Endothelial cell of umbilical vein (primary cell): Measurements from ENCODE around the gene FDX1. TPM values are rescaled to one million over a fixed set of nuclear protein-coding genes. Genes with fewer than 3 reads are reported as not detected.

Source experiments
- BruUV-seq: library from RNA; stranded (reverse); fragments of 400-500 nt; replicated peaks from 2 replicates; lab custom pipeline; 2021; lab: Mats Ljungman, UMichigan
- CTCF ChIA-PET: fragments of 300-600, 350-600 bp; sonication (Branson Sonifier 250); formaldehyde crosslinking; loops from one replicate; lab custom pipeline; 2021; ENCODE audit warnings: antibody characterized with exemption, inconsistent platforms; lab: Charles Lee
- POLR2A ChIA-PET: fragments of 300-600, 350-600 bp; sonication (Branson Sonifier 250); formaldehyde crosslinking; loops from one replicate; lab custom pipeline; 2021; ENCODE audit warnings: antibody characterized with exemption, inconsistent platforms; lab: Charles Lee
- DNase-seq: peaks from one replicate; pipeline ENCODE4 v3.0.0-alpha.2; 2011; ENCODE audit warnings: low read depth, low spot score
- FAIRE-seq: peaks from 2 replicates; lab custom pipeline; 2011; peaks lifted over from hg19 to GRCh38; lab: Jason Lieb, UNC
- H2AFZ ChIP-seq: 2 replicates; pipeline ENCODE4 v1.6.0; 2012; ENCODE audit warnings: low read depth, low read length, control low read depth, inconsistent platforms
- H3K27ac ChIP-seq: 2 replicates; pipeline ENCODE4 v1.5.1; 2011; ENCODE audit warnings: low read depth, mild to moderate bottlenecking, control low read depth, low read length, moderate library complexity; ENCODE audit not compliant: insufficient read depth
- H3K27me3 ChIP-seq, 2 experiments: 2 replicates each; pipeline versions ENCODE4 v1.6.0 to v1.6.1; 2011; ENCODE audit warnings: low read length in 2 of 2, mixed read lengths in 1 of 2; ENCODE audit not compliant: control insufficient read depth in 2 of 2, insufficient read depth in 2 of 2
- H3K36me3 ChIP-seq, 2 experiments: 2 replicates in 1 of 2; 3 replicates in 1 of 2; pipeline ENCODE4 v1.5.1; 2011; ENCODE audit warnings: low read length in 2 of 2, mild to moderate bottlenecking in 1 of 2, moderate library complexity in 1 of 2; ENCODE audit not compliant: control insufficient read depth in 2 of 2, insufficient read depth in 2 of 2; ENCODE audit errors: extremely low read depth in 1 of 2
- H3K4me1 ChIP-seq: 3 replicates; pipeline ENCODE4 v1.5.1; 2011; ENCODE audit warnings: mild to moderate bottlenecking, low read length; ENCODE audit not compliant: control insufficient read depth, insufficient read depth; ENCODE audit errors: extremely low read depth
- H3K4me2 ChIP-seq: 2 replicates; pipeline ENCODE4 v1.6.1; 2011; ENCODE audit warnings: low read length, control low read depth, mixed read lengths; ENCODE audit not compliant: insufficient read depth
- H3K4me3 ChIP-seq, 3 experiments: fragments of 200-600 bp in 1 of 3; sonication (generic), shearing (Covaris generic) in 1 of 3; replicated peaks in 1 of 3; 2 replicates each; pipeline ENCODE4 v1.5.1; 2011 to 2016; ENCODE audit warnings: control low read depth in 3 of 3, low read length in 3 of 3, mild to moderate bottlenecking in 2 of 3, inconsistent platforms in 1 of 3, low read depth in 1 of 3, moderate library complexity in 1 of 3; ENCODE audit not compliant: insufficient read depth in 1 of 3
- H3K79me2 ChIP-seq: 2 replicates; pipeline ENCODE4 v1.6.0; 2012; ENCODE audit warnings: low read length, inconsistent platforms; ENCODE audit not compliant: control insufficient read depth, insufficient read depth
- H3K9ac ChIP-seq: replicated peaks from 2 replicates; pipeline ENCODE3; 2011; ENCODE audit warnings: low read length, control low read depth; ENCODE audit not compliant: insufficient read depth; ENCODE audit errors: extremely low read depth
- H3K9me1 ChIP-seq: replicated peaks from 3 replicates; pipeline ENCODE4 v1.6.0; 2011; ENCODE audit warnings: mild to moderate bottlenecking, low read length; ENCODE audit not compliant: control insufficient read depth, insufficient read depth; ENCODE audit errors: extremely low read depth
- H3K9me3 ChIP-seq: replicated peaks from 2 replicates; pipeline ENCODE4 v1.5.1; 2012; ENCODE audit warnings: low read length, inconsistent platforms; ENCODE audit not compliant: control insufficient read depth, insufficient read depth
- H4K20me1 ChIP-seq: replicated peaks from 2 replicates; pipeline ENCODE3; 2011; ENCODE audit warnings: mild to moderate bottlenecking, low read length; ENCODE audit not compliant: control insufficient read depth, insufficient read depth; ENCODE audit errors: extremely low read depth
- EZH2 ChIP-seq: IDR thresholded peaks from 2 replicates; pipeline ENCODE4 v1.6.1; 2012; ENCODE audit warnings: borderline replicate concordance, low read depth, mild to moderate bottlenecking, moderate library complexity, low read length, inconsistent platforms; ENCODE audit not compliant: severe bottlenecking
- FOS ChIP-seq: IDR thresholded peaks from 2 replicates; pipeline ENCODE4 v1.6.1; 2011; ENCODE audit warnings: mild to moderate bottlenecking, low read length, moderate library complexity, borderline replicate concordance; ENCODE audit not compliant: insufficient read depth
- GATA2 ChIP-seq: IDR thresholded peaks from 2 replicates; pipeline ENCODE4 v1.7.0; 2011; ENCODE audit warnings: low read depth, mild to moderate bottlenecking, moderate library complexity, mixed read lengths, low read length; ENCODE audit not compliant: insufficient read length, insufficient read depth
- JUN ChIP-seq: IDR thresholded peaks from 2 replicates; pipeline ENCODE4 v1.6.1; 2011; ENCODE audit warnings: borderline replicate concordance, low read depth; ENCODE audit not compliant: insufficient read length, insufficient read depth
- MYC ChIP-seq: IDR thresholded peaks from one replicate; pipeline ENCODE4 v1.6.1; 2011; ENCODE audit warnings: mild to moderate bottlenecking, low read depth, low read length
- POLR2A ChIP-seq: IDR thresholded peaks from 2 replicates; pipeline ENCODE4 v1.6.1; 2012; ENCODE audit warnings: low read depth, mild to moderate bottlenecking, control low read depth, low read length
- POLR2AphosphoS5 ChIP-seq: IDR thresholded peaks from 2 replicates; pipeline ENCODE4 v1.6.1; 2012; ENCODE audit warnings: low read depth, mild to moderate bottlenecking, control low read depth, low read length, moderate library complexity; ENCODE audit not compliant: insufficient read depth
- dilution Hi-C: fragments of 300-500 bp; cut with MboI; formaldehyde crosslinking; loops from one replicate; pipeline ENCODE4 v1.15.0; 2019; ENCODE audit warnings: low sequenced_read_pairs; ENCODE audit not compliant: extremely low pct_ligation_motif_present
- intact Hi-C: fragments of 100-400 bp; cut with micrococcal nuclease; formaldehyde crosslinking; loops from one replicate; pipeline ENCODE4 v1.10.0; 2022
- polyA plus RNA-seq, 4 experiments: library from polyadenylated mRNA; depleted of rRNA in 3 of 4; stranded (reverse) in 3 of 4; unstranded in 1 of 4; fragments of >200 nt; gene quantifications; 2 replicates each; pipeline versions ENCODE4 v1.2.1 to v1.2.3, GENCODE V29; 2011 to 2012; ENCODE audit warnings: missing spikeins in 1 of 4
- total RNA-seq: library from RNA; stranded (reverse); gene quantifications from 2 replicates; pipeline ENCODE4 v1.2.3, GENCODE V29; 2021
- TF ChIP-seq, protein P1 (sequence below): IDR thresholded peaks from 2 replicates; pipeline ENCODE4 v1.6.1; 2011; ENCODE audit not compliant: insufficient read depth, insufficient read length
- TF ChIP-seq, protein P2 (sequence below), 2 donors: IDR thresholded peaks; 1 replicate in 1 of 2; 2 replicates in 1 of 2; pipeline ENCODE4 v1.5.1; 2011; ENCODE audit warnings: low read length in 2 of 2, mild to moderate bottlenecking in 2 of 2, moderate library complexity in 2 of 2, control low read depth in 1 of 2, inconsistent platforms in 1 of 2, low read depth in 1 of 2; ENCODE audit not compliant: insufficient read depth in 1 of 2; ENCODE audit errors: extremely low read depth in 1 of 2

The FDX1 gene
- total and polyA plus RNA-seq, 2 donors (not counting 3 experiments of a cell fraction or from before 2014, with no cell fraction given): 4.7 to 11.0 TPM

DNA sequence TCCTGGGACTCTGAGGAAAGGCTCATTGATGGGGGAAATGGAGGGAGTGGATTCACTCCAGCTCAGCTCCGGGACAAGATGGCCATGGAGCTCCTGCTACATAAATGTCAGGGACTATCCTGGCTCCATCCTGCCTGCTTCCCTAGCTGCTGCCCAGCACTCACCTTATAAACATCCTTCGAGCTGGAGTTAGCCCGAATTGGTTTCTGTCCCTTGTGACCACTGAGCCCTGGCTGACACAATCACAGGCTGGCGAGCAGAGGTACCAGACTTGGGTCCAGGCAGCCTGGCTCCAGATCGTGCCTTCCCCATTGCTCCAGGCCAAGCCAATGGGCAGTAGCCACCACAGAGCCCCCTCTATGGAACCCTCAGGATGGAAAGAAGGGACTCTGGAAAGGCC is 77.6 kb downstream of the FDX1 start:
- no TSS peak for BruUV-seq
- dilution Hi-C loops (no loop called here), intact Hi-C loops (no loop called here)
- no peaks in the 10 kb centered on the region for H4K20me1 ChIP-seq
- H3K4me3 ChIP-seq: no peak overlapping the region
- H3K9me1 ChIP-seq: no peaks in the 10 kb centered on the region
- no peak overlapping the region for H3K27ac ChIP-seq
- no peaks in the 10 kb centered on the region for H3K4me1 ChIP-seq
- no peaks in the 10 kb centered on the region for H3K79me2 ChIP-seq
- FAIRE-seq (no peak), DNase-seq (no peak)
- no peaks in the 10 kb centered on the region for H3K36me3 ChIP-seq
- TF ChIP-seq, protein P1, sequence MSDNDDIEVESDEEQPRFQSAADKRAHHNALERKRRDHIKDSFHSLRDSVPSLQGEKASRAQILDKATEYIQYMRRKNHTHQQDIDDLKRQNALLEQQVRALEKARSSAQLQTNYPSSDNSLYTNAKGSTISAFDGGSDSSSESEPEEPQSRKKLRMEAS: no peak
- TF ChIP-seq GATA2 (no peak), JUN (no peak), MYC (no peak), FOS (no peak), POLR2A (no peak), EZH2 (no peak), POLR2AphosphoS5 (no peak)
- TF ChIP-seq, protein P2, sequence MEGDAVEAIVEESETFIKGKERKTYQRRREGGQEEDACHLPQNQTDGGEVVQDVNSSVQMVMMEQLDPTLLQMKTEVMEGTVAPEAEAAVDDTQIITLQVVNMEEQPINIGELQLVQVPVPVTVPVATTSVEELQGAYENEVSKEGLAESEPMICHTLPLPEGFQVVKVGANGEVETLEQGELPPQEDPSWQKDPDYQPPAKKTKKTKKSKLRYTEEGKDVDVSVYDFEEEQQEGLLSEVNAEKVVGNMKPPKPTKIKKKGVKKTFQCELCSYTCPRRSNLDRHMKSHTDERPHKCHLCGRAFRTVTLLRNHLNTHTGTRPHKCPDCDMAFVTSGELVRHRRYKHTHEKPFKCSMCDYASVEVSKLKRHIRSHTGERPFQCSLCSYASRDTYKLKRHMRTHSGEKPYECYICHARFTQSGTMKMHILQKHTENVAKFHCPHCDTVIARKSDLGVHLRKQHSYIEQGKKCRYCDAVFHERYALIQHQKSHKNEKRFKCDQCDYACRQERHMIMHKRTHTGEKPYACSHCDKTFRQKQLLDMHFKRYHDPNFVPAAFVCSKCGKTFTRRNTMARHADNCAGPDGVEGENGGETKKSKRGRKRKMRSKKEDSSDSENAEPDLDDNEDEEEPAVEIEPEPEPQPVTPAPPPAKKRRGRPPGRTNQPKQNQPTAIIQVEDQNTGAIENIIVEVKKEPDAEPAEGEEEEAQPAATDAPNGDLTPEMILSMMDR (IDR thresholded peaks at IDR 0.05; ENCODE audit: extremely low read depth in 1 of 2, insufficient read depth in 1 of 2, low read depth in 1 of 2, low read length in 2 of 2): no peak
- H3K9ac ChIP-seq: no peak overlapping the region
- no peaks in the 10 kb centered on the region for H3K9me3 ChIP-seq
- no peak overlapping the region for H2AFZ ChIP-seq
- ChIA-PET CTCF (no interaction called here), POLR2A (no interaction called here)
- H3K27me3 ChIP-seq: peaks cover 0 to 1% of the 10 kb centered on the region in 2 experiments
- no peak overlapping the region for H3K4me2 ChIP-seq
